NCI-H526 treated with DMSO at 0.1 percent for 48 hours (cell line): ENCODE results near the gene ZNF598.
A peak's percentile ranks its signal among the peaks of the same experiment; 100 is the strongest.
"Not testable (repeated sequence)": the region's sequence is repeated elsewhere in the genome, so short reads cannot be mapped to it uniquely, and the experiment has no call there.

ENCODE experiments used
- DNase-seq: peaks from one replicate; lab custom pipeline; 2025; lab: John Stamatoyannopoulos, UW

Gene ZNF598

DNA sequence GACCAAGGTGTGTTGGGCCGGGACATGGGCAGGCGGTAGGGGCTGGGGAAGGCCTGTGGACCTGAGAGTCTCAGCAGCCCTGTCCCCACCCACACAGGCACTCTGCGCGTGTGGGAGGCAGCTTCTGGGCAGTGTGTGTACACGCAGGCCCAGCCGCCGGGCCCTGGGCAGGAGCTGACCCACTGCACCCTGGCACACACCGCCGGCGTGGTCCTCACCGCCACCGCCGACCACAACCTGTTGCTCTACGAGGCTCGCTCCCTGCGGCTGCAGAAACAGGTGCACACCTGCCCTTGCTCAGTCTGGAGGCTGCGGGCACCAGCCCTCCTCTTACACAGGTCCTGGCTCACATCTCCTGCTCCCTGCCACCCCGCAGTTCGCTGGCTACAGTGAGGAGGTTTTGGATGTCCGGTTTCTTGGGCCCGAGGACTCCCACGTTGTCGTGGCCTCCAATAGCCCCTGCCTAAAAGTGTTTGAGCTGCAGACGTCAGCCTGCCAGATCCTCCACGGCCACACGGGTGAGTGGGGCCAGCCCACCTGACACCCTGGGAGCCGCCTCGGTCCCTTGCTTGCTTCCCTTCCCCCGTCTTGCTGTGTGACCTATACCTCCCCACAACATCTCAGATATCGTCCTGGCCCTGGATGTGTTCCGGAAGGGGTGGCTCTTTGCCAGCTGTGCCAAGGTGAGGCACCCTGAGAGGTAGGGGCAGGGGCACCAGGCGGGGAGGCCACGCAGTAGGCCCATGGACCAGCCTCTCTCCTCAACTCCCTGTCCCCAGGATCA lies 34.0 kb downstream of the ZNF598 start:
- no peak for DNase-seq

DNA sequence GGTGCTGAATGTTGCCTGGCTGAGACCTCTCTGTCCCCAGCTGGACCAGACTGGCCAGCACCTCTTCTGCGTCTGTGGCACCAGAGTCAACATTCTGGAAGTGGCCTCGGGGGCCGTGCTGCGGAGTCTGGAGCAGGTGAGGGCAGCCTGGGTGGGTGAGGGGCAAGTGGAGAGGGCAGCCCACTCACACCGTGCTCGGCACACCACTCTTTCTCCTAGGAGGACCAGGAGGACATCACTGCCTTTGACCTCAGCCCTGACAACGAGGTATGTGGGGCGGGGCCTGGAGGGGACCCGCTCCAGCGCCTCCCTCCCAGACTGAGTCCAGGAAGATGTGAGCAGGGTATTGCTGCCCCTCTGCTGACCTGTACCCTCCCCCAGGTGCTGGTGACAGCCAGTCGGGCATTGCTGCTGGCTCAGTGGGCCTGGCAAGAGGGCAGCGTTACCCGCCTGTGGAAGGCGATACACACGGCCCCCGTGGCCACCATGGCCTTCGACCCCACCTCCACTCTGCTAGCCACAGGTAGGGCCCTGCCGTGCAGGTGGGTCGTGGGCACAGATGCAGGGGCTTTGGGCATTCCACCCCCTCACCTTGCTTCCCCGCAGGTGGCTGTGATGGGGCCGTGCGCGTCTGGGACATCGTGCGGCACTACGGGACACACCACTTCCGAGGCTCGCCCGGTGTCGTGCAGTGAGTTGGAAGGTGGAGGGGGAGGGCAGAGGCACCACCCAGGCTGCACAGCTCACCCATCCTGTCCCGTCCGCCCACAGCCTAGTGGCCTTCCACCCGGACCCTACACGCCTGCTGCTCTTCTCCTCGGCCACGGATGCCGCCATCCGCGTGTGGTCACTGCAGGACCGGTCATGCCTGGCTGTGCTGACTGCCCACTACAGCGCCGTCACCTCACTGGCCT lies 35.2 kb downstream of the ZNF598 start:
- no peak for DNase-seq

DNA sequence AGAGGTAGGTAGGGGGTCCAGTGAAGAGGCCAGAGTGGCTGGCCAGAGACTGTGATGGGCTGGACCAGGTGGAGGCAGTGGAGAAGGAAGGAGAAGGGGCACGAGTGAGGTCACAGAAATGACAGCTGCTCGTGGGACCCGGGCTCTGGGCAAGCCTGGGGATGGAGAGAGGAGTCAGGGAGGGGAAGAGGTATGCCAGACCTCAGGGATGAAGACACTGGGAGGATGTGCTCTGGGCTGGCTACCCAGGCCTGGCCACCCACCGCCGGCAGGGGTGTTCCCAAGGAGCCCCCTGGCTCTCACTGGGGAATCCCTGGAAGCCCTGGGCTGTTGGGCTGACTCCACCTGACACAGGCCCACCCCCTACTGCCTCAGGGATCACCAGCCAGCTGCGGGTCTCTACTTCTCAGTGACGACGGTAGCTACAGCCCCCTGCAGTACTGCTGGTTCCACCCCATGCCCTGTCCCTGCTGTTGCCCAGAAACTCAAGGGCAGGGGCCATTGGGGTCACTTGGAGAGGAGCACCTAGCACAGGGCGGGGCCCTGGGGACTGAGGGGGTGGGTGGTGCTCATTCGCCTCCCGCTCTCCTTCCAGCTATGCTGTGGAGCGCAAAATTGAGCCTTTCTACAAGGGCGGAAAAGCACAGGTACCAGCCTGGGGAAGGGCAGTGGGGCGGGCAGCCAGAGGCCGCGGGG lies 36.0 kb downstream of the ZNF598 start:
- no peak for DNase-seq

DNA sequence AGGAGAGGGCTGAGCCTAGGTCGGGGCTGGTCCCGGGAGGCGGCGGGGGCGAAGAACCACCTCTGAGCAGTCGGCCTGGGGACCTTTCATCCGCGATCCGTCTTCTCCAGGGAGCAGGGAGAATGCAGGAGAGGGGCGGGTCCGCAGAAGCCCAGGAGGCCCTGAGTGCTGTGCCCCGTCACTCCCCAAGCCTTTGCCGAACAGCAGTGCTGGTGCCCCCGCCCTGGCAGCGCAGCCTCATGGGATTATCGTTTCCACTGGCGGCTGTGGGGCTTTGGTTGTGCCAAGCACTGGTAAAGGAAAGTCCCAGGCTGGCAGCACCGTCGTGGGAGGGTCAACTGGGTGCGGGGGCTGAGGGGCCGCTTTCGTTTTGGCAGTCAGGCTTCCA lies 37.1 kb downstream of the ZNF598 start:
- DNase-seq: no peak

DNA sequence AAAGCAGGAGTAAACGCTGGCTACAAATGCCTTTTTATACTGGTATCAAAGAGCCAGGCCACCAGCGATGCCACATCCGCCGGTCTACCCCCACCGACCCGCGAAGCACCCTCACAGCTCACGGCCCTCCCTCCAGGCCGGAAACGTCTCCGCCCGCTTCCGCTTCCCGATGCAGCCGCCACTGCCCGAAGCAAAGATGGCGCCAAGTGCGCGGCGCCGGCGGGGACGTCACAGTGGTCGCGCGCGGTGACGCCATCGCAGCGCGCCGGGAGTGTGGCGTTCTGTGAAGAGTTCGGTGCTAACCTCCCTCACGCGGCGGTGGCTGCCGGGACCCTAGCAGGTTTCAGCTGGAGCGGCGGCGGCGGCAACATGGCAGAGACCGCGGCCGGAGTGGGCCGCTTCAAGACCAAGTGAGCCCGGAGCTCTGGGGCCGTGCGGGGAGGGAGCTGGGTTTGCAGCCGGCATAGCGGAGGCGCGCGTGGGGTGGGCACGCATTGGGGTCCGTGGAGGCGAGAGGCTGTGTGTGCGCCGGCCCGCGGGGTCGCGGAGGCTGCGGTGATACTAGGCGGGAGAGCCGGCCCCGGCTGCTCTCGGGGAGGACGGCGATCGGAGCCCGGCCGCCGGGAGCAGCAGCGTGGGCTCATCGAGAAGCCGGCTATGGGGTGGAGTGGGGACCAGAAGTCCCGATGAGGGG lies 37.7 kb downstream of the ZNF598 start, which contains the start of gene TBL3:
TBL3 (plus strand) TSS at position 258 of the 694 bp plus-strand sequence; CDS start at position 370, 112 bp downstream.
- DNase-seq: peak; percentile 75

DNA sequence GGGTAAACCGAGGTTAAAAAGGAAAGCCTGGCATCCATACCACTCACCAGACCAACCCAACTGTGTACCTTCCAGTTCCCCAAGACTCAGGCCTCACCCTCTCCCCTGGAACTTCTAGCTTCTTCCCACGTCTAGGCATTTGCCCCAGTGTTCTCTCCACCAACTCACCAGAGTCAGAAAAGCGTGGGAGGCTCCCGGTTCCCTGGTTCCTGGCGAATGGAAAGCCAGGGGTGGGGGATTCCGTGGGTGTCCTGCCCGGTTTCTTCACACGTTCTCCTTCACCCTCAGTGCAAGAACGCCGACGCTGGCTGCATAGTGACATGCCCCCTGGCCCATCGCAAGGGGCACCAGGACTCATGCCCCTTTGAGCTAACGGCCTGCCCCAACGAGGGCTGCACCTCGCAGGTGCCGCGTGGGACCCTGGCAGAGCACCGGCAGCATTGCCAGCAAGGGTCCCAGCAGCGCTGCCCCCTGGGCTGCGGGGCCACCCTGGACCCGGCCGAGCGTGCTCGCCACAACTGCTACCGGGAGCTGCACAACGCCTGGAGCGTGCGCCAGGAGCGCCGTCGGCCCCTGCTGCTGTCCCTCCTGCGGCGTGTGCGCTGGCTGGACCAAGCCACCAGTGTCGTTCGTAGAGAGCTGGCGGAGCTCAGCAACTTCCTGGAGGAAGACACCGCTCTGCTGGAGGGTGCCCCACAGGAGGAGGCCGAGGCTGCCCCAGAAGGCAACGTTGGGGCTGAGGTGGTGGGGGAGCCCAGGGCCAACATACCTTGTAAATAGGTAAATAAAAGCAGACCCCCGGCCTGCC lies 41.3 kb downstream of the ZNF598 start:
- DNase-seq: no peak

DNA sequence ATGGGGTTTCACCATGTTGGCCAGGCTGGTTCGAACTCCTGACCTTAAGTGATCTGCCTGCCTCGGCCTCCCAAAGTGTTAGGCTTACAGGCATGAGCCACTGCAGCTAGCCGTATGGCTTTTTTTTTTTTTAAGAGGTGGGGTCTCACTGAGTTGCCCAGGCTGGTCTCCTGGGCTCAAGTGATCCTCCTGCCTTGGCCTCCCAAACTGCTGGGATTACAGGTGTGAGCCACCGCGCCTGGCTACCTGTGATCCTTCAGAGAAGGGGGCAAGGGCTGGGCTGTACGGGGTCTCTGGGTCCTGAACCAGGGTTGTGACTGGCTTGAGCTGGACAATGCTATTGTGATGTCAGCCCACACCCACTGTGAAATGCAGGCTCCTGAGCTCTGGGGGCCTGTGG lies 43.2 kb downstream of the ZNF598 start, which contains the start of gene RNF151:
RNF151 (plus strand) TSS at position 397 of the 400 bp plus-strand sequence. CDS start 26 bp downstream, outside the sequence.
- no peak for DNase-seq

DNA sequence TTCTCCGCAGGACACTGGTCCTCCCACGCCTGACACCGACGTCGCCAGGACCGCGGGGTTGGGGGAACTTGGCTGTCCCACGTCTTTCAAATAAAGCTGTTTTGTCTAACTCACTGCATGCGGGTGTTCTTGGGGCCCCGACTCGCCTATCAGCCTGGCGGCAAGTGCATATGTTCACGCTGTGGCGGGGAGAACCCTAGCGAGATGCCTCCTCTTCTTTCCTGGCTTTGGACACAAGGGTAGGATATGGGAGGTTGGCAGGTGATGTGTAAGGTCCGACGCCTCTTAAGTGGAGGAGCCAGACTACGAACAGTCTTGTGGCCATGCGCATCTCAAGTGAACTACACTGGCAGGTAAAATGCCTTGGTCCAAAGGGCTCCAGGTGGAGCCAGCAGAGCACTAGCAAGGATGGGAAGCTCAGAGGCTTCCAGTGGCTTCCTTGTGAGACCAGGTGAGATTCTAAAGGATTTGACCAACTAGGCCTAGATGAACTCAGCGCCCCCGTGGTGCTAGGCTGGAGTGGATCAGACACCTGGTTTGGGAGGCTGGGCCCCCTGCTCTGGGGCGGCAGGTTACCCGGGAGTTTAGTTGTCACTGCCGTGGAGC lies 44.1 kb downstream of the ZNF598 start:
- no peak for DNase-seq

DNA sequence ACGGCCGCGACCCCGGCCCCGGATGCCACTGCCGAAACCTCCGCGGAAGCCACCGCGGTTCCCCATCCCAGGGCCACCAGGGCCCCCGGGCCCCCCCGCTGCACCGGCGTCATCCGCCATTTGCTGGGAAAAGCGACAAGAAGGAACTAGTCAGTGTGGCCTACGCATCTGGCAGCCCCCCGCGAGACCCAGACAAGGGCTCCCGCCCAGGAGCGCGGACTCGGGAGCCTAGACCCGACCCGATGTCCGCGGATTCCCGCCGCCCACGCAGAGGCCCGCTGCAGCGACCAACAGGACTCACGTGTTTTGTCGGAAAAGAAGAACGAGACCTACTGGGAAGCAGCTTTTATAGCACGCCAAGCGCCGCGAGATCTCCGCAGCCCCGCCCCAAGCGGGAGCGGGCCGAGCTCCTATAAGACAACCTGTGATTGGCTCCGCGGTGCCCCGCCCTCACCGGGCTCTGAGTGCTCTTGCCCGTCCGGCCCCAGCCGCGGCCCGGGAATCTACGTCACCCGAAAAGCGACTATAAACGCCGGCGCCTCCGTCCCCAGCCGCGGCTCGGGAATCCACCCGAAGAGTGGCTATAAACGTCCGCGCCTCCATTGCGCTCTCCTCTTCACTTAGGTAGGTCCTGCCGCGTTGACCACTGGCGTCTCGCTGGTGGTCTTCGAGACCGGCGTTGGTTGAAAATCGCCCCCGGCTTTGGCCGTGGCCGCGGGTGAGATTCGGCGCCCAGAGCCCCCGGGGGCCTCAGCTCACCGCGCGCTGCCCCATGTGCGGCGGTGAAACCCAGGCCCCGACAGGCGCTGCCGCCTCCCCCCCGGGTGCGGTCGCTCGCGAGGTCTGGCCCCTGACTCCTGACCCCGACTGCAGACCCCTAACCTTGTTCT lies 44.9 kb downstream of the ZNF598 start, which contains the start of gene RPS2:
RPS2 (minus strand) TSS at position 321 of the 890 bp plus-strand sequence; CDS start at position 120, 201 bp downstream.
- DNase-seq: peak; percentile 93

DNA sequence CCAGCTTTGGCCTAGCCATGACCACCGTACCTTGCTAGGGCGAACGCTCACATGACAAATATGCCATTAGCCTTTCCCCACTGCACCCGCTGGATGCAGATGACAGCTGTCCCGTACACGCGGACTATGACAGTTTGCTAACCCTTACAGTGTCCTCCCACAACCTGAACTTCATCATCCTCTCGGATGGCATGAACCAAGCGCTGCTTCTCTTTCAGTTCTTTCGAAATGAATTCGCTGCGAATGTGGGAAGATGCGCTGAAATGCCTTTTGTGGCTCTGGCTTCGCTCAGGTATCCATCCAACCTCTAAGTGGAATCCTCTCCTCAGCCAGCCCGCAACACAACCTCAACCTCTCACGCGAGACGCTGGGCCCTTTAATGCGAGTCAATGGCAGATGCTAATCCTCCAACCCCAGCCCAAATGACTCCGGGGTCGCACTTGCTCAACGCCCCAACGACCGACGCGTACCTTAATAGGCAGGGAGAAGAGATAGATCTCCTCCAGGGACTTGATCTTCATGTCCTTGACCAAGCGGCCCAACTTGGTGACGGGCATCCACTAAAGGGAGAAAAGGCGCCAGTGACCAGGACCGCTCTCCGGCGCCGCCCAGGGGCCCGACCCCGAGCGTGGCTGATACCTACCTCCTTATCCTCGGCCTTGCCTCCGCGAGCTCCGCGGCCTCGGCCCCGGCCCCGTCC lies 45.7 kb downstream of the ZNF598 start:
- DNase-seq: no peak

DNA sequence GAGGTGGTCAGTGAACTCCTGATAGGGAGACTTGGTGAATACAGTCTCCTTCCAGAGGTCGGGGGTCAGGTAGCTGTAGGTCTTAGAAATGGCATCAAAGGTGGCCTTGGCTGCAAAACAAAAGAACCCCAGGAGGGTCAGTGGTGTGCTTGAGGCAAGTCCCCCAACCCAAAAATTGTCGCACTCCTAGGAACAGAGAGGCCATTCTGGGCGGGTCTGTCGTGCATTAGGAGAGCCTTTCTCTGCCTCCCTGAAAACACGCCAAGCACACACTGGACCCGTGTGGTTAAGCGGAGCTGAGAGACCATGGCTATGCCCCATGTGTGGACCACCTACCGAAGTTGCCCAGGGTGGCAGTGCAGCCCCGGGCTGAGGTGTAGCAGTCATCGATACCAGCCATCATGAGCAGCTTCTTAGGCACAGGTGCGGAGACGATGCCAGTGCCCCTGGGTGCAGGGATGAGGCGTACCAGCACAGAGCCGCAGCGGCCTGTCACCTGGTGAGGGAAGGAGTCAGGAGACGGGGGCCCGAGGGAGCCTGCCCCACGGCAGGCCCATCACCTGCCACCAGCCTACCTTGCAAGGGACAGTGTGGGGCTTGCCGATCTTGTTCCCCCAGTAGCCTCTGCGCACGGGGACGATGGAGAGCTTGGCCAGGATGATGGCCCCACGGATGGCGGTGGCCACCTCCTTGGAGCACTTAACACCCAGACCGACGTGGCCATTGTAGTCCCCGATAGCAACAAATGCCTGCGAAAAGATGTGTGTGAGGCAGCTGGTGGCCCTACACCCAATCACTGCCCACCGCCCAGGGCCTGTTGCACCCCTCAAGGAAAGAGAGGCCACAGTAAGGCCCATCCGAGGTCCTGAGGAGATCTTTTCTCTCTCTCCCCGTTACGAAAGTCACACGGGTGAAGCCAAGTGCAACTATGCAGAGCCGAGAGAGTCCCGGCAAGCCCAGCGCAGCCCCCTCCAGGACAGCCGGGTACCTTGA lies 47.2 kb downstream of the ZNF598 start:
- not testable (repeated sequence) for DNase-seq

DNA sequence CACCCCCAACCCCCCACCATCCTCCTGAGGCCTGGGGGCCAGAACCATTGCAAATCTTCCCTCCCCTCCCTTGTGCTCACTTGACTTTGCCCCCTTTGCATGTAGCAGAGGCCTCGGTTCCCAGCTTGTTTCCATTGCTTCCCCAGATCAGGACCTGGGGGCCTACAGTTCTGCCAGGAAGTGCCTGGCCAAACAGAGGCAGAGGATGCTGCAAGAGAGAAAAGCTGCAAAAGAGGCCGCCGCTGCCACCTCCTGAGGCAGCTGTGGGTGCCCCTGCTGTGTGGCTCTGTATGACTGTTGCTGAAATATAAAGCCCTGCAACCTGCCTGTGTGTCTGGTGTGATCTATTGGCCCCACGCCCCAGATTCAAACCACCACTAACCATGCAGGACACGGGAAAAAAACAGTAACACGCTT lies 48.0 kb downstream of the ZNF598 start:
- no peak for DNase-seq

DNA sequence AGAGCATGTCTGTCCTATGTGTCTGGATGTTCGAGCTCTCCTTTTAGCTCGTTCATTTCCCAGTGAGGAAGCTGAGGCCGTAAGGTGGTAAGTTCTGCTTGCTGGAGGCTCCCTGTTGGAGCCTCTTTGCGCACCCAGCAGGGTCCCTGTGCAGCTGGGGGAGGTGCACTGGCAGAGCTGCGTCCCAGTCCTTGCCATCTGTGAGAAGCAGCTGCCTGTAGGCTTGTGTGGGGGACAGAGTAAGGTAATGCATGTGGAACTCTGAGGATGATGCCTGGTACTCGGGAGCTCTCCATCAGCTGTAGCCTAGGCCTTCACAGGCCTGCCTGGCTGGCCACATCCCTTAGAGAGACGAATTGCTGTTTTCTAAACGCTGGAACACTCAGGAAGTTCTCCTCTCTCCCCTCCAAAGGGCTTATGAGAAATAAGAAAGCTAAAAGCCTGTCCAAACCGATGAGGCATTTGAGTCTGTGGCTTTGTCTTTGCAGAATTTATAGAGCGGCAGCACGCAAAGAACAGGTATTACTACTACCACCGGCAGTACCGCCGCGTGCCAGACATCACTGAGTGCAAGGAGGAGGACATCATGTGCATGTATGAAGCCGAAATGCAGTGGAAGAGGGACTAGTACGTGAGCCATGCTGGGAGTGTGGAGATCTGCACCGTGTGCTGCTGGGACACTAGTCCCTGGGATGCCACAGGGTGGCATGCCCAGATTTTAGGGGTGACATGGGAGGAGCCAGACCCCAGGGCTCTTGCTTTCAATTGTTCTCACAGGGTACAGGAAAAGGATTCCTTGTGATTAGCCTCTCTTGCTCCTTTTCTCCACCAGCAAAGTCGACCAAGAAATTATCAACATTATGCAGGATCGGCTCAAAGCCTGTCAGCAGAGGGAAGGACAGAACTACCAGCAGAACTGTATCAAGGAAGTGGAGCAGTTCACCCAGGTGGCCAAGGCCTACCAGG lies 48.7 kb downstream of the ZNF598 start:
- peak; percentile 41 for DNase-seq

DNA sequence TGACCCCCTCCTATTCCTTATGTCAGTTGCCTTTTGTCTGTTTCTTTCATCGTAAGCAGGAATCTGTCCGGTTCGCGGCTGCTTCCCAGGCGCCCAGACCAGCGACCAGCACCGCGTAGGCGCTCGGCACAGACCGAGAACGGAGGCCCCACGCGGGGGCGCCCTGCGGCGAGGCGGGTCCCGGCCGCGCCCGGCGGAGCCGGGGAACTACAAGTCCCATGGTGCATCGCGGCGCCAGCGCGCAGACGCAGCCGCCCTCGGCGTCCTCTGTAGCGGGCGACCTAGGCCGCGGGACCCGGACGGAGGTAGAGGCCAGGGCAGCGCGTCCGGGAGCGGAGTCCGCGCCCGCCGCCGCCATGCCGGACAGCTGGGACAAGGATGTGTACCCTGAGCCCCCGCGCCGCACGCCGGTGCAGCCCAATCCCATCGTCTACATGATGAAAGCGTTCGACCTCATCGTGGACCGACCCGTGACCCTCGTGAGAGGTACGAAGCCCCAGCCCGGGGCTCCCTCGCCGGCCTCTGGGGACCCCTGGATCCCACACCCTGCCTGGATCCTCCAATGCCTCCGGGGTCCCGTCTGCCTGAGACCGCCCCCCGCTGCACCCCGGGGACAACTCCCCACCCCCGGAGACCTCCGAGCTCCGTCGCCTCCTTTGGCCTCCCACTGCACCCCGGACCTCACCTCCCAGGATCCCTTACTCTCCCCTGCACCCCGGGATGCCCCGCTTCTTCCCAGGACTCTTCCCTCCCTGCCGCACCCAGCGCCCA lies 50.2 kb downstream of the ZNF598 start, which contains the start of gene NDUFB10:
NDUFB10 (plus strand) TSS at position 270 of the 771 bp plus-strand sequence; CDS start at position 357, 87 bp downstream.
- DNase-seq: peak; percentile 53

DNA sequence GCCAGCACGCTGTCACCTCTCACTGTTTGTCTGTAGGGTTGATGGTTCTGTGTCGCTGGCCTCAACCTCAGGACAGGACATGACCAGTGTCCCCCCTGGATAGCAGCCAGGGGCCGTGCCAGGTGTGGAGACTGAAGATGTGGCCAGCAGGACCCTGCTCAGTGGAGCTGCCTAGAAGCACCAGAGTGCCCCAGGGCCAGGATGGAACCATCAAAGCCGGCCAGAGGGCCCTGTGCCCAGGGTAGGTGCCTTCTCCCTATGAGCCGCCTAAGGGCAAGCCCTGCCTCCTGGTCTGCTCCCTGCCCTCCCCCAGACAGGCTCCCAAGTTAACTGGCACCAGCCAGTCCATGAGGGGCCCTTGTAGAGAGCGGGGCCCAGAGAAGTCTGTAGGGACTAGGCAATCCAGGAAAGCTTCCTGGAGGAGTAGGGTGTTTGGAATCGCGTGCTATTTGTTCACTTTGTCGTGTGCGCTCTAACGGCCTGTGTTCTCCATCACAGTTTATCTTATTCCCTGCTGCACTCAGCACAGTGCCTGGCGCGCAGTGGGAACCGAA lies 50.8 kb downstream of the ZNF598 start:
- no peak for DNase-seq
